HG03175 (cell line): Measurements from ENCODE around the gene TMEM8B.
"Not testable (repeated sequence)": the region's sequence is repeated elsewhere in the genome, so short reads cannot be mapped to it uniquely, and the experiment has no call there.

ENCODE experiments used
- ATAC-seq: cut with Tn5 transposase; IDR thresholded peaks from one replicate; pipeline ENCODE4 v1.9.1; 2021; ENCODE audit warnings: mild to moderate bottlenecking, moderate library complexity; ENCODE audit not compliant: unreplicated experiment

The TMEM8B gene

GRCh38 chr9:35862328-35862727 lies 33.3 kb downstream of the TMEM8B start:
- ATAC-seq, result no peak

- no peak for ATAC-seq
These were observed 34.6 kb downstream of the TMEM8B start for GRCh38 chr9:35863583-35863982.

- ATAC-seq, result no peak
These were observed 35.7 kb downstream of the TMEM8B start for GRCh38 chr9:35864695-35865255.

- no peak for ATAC-seq
These were observed 38.5 kb downstream of the TMEM8B start for GRCh38 chr9:35867538-35867937.

GRCh38 chr9:35868933-35869332 lies 39.9 kb downstream of the TMEM8B start:
- no peak for ATAC-seq

- no peak for ATAC-seq
These were observed 40.7 kb downstream of the TMEM8B start for GRCh38 chr9:35869621-35870216.

- no peak for ATAC-seq
These were observed 41.4 kb downstream of the TMEM8B start, which contains the start of gene OR13J1 for GRCh38 chr9:35870351-35870923. TSS of gene OR13J1 (minus strand) at chr9:35870401. CDS start at chr9:35870401, 0 bp downstream.

- no peak for ATAC-seq
These were observed 42.5 kb downstream of the TMEM8B start for GRCh38 chr9:35871545-35871944.

- ATAC-seq, result no peak
These were observed 43.5 kb downstream of the TMEM8B start for GRCh38 chr9:35872505-35872904.

- ATAC-seq, result no peak
These were observed 53.3 kb downstream of the TMEM8B start for GRCh38 chr9:35882263-35882848.

- ATAC-seq, result no peak
These were observed 54.0 kb downstream of the TMEM8B start for GRCh38 chr9:35882996-35883395.

GRCh38 chr9:35884908-35885307 lies 55.9 kb downstream of the TMEM8B start:
- not testable (repeated sequence) for ATAC-seq

GRCh38 chr9:35891646-35892045 lies 62.6 kb downstream of the TMEM8B start:
- ATAC-seq, result no peak

GRCh38 chr9:35892051-35892450 lies 63.0 kb downstream of the TMEM8B start:
- no peak for ATAC-seq

GRCh38 chr9:35896570-35896969 lies 67.5 kb downstream of the TMEM8B start:
- no peak for ATAC-seq

- not testable (repeated sequence) for ATAC-seq
These were observed 68.5 kb downstream of the TMEM8B start for GRCh38 chr9:35897376-35898099.

- ATAC-seq, result no peak
These were observed 69.3 kb downstream of the TMEM8B start for GRCh38 chr9:35898337-35898736.

GRCh38 chr9:35899021-35899420 lies 70.0 kb downstream of the TMEM8B start:
- no peak for ATAC-seq

GRCh38 chr9:35903049-35903448 lies 74.0 kb downstream of the TMEM8B start:
- ATAC-seq, result no peak

- no peak for ATAC-seq
These were observed 75.3 kb downstream of the TMEM8B start for GRCh38 chr9:35904338-35904737.

- no peak for ATAC-seq
These were observed 76.2 kb downstream of the TMEM8B start for GRCh38 chr9:35905051-35905781.
